ENCODE data around the gene BICRA. TPM values are rescaled to one million over a fixed set of nuclear protein-coding genes. Genes with fewer than 3 reads are reported as not detected.
A peak's percentile ranks its signal among the peaks of the same experiment; 100 is the strongest.

BICRA gene
- polyA plus RNA-seq, 3 donors: 0.08 to 4.6 TPM; not detected in 1

DNA sequence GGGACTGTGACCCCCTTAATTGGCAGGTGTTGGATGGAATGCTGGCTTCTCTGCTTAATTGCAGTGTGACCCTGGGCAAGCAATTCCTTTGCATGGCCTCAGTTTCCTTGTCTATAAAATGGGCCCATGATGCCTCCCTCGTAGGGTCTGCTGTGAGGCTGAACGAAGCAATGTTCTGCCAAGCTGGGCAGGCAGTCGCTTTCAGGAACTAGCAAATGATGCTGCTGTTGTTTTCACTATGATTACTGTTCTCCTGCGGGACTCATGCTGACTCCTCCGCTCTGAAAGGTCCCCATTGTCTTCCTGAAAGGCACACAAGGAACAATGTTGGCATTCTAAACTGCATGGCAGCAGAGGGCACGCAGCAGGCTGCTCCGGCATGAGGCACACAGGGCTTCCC is 6.8 kb downstream of the BICRA start:
- H3K4me1 Mint-ChIP-seq: peaks cover 38% of the 10 kb centered on the region
- intact Hi-C loops (cut with micrococcal nuclease): no loop called here

DNA sequence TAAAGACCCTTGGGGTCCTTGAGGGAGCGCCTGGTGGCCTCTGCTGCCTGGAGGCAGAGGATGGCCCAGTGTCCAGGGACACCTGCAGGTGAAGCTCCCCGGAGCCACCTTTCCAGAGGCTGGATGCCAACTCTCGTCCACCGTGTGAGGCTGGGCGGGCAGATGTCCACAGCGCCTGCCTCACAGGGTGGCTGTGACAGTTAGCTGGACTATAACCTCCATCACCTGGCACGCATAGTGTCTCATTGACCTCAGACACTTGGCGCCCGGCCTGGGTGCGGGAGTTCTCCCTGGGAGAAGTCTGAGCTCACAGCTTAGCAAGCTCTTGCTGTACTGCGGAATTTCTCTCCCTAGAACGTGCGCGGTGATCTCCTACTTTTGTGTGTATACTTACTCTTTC is 9.8 kb downstream of the BICRA start:
- intact Hi-C loops (cut with micrococcal nuclease): no loop called here
- Histone ChIP-seq H3K4me1 (ENCODE audit: control insufficient read depth in 1 of 2, insufficient read depth in 2 of 2, low read length in 2 of 2) (peaks cover 14 to 15% of the 10 kb centered on the region in 2 donors), H4K20me1 (ENCODE audit: insufficient read depth, low read length) (peaks cover 92% of the 10 kb centered on the region), H3K4me3 (replicated peaks in 1 of 3; ENCODE audit: low read depth in 2 of 3, low read length in 3 of 3) (no peak overlapping the region), H3K4me2 (replicated peaks; ENCODE audit: extremely low read depth, low read length, poor library complexity, severe bottlenecking) (no peak overlapping the region), H3K9ac (ENCODE audit: insufficient read depth, low read length, poor library complexity, severe bottlenecking) (no peak overlapping the region), H3K9me3 (replicated peaks in 1 of 2; ENCODE audit: control insufficient read depth in 1 of 2, insufficient read depth in 1 of 2, low read length in 2 of 2) (no peaks in the 10 kb centered on the region), H3K79me2 (ENCODE audit: insufficient read depth, low read length) (peaks cover 85% of the 10 kb centered on the region), H2AFZ (ENCODE audit: insufficient read depth, low read depth, low read length, poor library complexity, severe bottlenecking) (no peak overlapping the region), H3K27ac (ENCODE audit: low read depth in 1 of 2, low read length in 2 of 2) (no peak overlapping the region), H3K36me3 (replicated peaks in 1 of 2; ENCODE audit: control insufficient read depth in 1 of 2, insufficient read depth in 2 of 2, low read length in 2 of 2) (peaks cover 2 to 25% of the 10 kb centered on the region in 2 donors), H3K27me3 (ENCODE audit: control insufficient read depth in 2 of 2, insufficient read depth in 2 of 2, low read length in 2 of 2) (no peaks in the 10 kb centered on the region)
- Mint-ChIP-seq H3K27ac (no peak overlapping the region), H3K27me3 (ENCODE audit: low read depth in 3 of 3) (peaks cover 0 to 2% (median 1%) of the 10 kb centered on the region in 3 donors), H3K4me1 (peaks cover 19% of the 10 kb centered on the region), H3K36me3 (peaks cover 22 to 52% of the 10 kb centered on the region in 2 donors), H3K9me3 (peaks cover 0 to 2% (median 0%) of the 10 kb centered on the region in 7 donors), H3K4me3 (no peak overlapping the region)
- TF ChIP-seq, protein P1, sequence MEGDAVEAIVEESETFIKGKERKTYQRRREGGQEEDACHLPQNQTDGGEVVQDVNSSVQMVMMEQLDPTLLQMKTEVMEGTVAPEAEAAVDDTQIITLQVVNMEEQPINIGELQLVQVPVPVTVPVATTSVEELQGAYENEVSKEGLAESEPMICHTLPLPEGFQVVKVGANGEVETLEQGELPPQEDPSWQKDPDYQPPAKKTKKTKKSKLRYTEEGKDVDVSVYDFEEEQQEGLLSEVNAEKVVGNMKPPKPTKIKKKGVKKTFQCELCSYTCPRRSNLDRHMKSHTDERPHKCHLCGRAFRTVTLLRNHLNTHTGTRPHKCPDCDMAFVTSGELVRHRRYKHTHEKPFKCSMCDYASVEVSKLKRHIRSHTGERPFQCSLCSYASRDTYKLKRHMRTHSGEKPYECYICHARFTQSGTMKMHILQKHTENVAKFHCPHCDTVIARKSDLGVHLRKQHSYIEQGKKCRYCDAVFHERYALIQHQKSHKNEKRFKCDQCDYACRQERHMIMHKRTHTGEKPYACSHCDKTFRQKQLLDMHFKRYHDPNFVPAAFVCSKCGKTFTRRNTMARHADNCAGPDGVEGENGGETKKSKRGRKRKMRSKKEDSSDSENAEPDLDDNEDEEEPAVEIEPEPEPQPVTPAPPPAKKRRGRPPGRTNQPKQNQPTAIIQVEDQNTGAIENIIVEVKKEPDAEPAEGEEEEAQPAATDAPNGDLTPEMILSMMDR (IDR thresholded peaks at IDR 0.05): no peak
- WGBS (ENCODE audit: insufficient coverage): 100% methylated on average over 9 of the region's 14 CpGs
- DNase-seq: no peak

More for the DNA sequence above, 6.8 kb downstream of the BICRA start:
- TF ChIP-seq, protein P1 (IDR thresholded peaks at IDR 0.05): no peak
- H3K27ac ChIP-seq (ENCODE audit: low read depth in 1 of 2, low read length in 2 of 2): no peak overlapping the region
- no peak overlapping the region for H3K4me2 ChIP-seq (replicated peaks; ENCODE audit: extremely low read depth, low read length, poor library complexity, severe bottlenecking)
- Mint-ChIP-seq H3K9me3 (peaks cover 0 to 2% (median 0%) of the 10 kb centered on the region in 7 donors), H3K27ac (peak overlapping the region in 3 of 7 donors; percentile 30 to 62 (median 50)), H3K4me3 (no peak overlapping the region), H3K36me3 (peaks cover 17 to 46% of the 10 kb centered on the region in 2 donors), H3K27me3 (ENCODE audit: low read depth in 3 of 3) (peaks cover 0 to 2% (median 1%) of the 10 kb centered on the region in 3 donors)
- H3K36me3 ChIP-seq (replicated peaks in 1 of 2; ENCODE audit: control insufficient read depth in 1 of 2, insufficient read depth in 2 of 2, low read length in 2 of 2): peaks cover 4 to 22% of the 10 kb centered on the region in 2 donors
- no peaks in the 10 kb centered on the region for H3K9me3 ChIP-seq (replicated peaks in 1 of 2; ENCODE audit: control insufficient read depth in 1 of 2, insufficient read depth in 1 of 2, low read length in 2 of 2)
- H3K4me3 ChIP-seq (replicated peaks in 1 of 3; ENCODE audit: low read depth in 2 of 3, low read length in 3 of 3): no peak overlapping the region
- WGBS (ENCODE audit: insufficient coverage): 99% methylated on average over 7 of the region's 7 CpGs
- peaks cover 19 to 22% of the 10 kb centered on the region in 2 donors for H3K4me1 ChIP-seq (ENCODE audit: control insufficient read depth in 1 of 2, insufficient read depth in 2 of 2, low read length in 2 of 2)
- peaks cover 97% of the 10 kb centered on the region for H4K20me1 ChIP-seq (ENCODE audit: insufficient read depth, low read length)
- DNase-seq: no peak
- peaks cover 94% of the 10 kb centered on the region for H3K79me2 ChIP-seq (ENCODE audit: insufficient read depth, low read length)
- H3K9ac ChIP-seq (ENCODE audit: insufficient read depth, low read length, poor library complexity, severe bottlenecking): no peak overlapping the region
- H3K27me3 ChIP-seq (ENCODE audit: control insufficient read depth in 2 of 2, insufficient read depth in 2 of 2, low read length in 2 of 2): no peaks in the 10 kb centered on the region
- H2AFZ ChIP-seq (ENCODE audit: insufficient read depth, low read depth, low read length, poor library complexity, severe bottlenecking): no peak overlapping the region

All from CD14-positive monocyte (primary cell).